Activated CD4-positive, CD25-positive, alpha-beta regulatory T cell treated with anti-CD3 and anti-CD28 coated beads, Interleukin-2, amount 50 U/mL, for 24 hours (primary cell): ENCODE results near the gene GPR151.
"Not testable (repeated sequence)": the region's sequence is repeated elsewhere in the genome, so short reads cannot be mapped to it uniquely, and the experiment has no call there.

ENCODE experiments used
- ATAC-seq, 2 donors: fragments of 150-1000 bp; cut with Tn5 transposase; one replicate each; pipeline ENCODE4 v1.10.0; 2021; ENCODE audit warnings: mild to moderate bottlenecking in 1 of 2, moderate library complexity in 1 of 2

Gene GPR151

GRCh38 chr5:146516151-146516475 lies at the start of gene GPR151:
Gene GPR151 (minus strand): TSS chr5:146516190. CDS start chr5:146516113, 77 bp downstream.
- ATAC-seq, result no peak

DNA sequence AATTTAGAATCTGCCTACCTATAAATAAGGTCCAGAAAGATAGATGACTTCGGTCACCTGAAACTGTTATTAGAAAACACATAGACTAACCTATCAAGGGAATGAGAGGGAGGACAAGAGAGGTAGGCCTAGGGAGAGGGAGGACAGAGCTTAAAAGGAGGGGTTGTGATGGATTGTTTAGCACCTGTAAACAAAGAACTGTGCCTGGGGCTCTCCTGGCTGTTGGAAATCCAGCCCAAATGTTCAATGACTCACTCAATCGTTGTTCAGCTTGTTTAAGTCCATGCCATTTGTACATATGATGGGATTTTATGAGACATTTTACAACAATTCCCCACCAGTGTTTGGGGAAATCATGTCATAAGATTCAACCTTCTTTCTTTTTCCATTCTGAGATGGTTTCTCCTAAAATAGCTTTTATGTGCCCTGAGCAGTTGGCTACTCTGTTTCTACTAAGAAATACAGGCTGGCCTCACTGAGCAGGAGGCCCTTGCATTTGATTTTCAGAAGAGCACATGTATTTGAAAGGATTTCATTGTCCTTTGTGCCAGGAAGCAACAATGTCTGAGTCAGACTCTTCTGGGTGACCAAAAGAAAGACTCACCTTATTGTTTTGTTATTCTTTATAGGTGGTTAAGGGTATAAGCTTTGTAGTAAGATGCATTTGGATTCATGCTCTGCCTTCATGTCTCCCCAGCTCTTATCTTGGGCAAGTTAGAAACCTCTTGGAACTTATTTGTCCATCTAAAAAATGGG lies 48.2 kb upstream of the GPR151 start:
- no peak for ATAC-seq

GRCh38 chr5:146562461-146562860 lies 46.5 kb upstream of the GPR151 start:
- no peak for ATAC-seq

GRCh38 chr5:146561711-146562110 lies 45.7 kb upstream of the GPR151 start:
- ATAC-seq, result no peak

DNA sequence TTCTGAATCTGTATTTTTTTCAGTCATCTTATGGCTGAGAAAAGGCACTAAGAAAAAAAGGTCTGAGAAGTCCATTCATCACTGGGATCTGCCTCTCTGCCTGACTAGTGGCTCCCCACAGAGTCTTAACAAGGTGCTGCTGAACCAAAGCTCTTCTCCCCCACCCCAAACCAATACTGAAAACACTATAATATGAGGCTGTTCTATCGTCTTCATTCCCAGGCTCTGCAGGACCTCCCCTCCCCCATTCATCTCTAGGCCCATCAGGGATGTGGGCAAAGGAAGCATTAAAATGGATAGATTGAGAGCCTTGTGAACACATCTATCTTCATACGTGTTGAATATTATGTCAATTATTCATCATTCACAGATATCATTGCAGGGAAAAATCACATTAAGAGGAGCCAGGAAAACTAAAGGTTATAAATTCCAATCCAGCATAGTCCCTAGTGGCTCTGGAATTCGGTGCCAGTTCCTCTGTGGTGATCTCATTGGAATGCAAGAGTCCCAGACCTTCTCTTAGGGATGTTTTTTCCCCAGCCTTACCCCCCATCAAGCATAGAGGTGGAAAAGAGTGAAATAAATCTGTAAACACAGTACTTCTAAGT lies 44.3 kb upstream of the GPR151 start:
- ATAC-seq, result no peak

- not testable (repeated sequence) for ATAC-seq
Observed at GRCh38 chr5:146556884-146557283, 40.9 kb upstream of the GPR151 start.

DNA sequence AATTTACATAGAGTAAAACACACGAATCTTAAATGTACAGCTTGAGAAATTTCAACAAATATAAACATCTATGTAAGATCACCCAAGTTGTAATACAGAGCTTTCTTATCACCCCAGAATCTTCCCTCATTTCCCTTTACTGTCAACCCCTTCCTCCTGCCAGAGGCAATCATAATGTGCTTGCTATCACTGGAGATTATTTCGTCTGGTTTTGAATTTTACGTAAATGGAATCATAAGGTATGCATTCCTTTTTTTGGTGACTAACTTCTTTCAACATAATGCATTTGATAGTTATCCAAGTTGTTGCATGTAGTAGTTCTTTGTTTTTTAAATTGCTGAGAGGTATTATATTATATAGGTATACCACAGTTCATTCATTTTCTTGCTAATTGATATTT lies 37.5 kb upstream of the GPR151 start:
- no peak for ATAC-seq

DNA sequence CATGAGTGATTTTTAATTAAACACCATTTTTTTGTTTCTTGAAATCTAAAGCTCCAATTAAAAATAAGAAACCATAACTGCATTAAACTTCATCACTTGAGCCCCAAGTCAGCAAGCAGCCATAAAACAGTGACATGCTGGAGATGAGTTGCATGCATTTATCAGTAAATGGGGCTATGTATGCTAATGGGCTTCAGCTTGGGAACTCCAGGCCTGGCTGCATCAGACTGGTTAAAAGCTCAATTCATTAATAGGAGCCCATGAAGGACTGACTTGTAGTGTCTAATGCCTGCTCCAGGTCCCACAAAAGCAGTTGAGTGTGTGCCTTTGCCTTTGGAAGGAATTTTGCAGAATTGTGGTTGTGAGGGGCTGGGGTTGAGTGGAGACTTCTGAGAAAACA lies 33.6 kb upstream of the GPR151 start:
- ATAC-seq, result no peak

GRCh38 chr5:146548781-146549449 lies 32.9 kb upstream of the GPR151 start:
- no peak for ATAC-seq

DNA sequence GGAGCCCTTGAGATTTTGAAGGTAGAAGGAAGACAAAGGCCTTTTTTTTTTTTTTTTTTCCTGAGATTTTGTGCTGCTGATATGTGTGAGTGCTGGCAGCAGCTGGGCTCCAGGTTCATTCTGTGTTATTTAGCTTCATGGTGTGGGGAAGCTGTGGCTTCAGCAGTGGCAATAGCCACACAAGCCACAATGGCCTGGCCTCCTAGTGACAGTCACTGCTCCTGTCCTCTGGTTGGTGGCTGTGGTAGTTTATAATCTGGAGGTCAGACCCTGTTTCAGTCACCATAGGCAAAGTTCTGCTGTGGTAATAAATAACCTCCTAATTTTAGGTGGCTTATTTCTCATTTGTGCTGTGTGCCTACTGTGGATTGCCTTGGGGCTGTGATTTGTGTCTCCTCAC lies 28.2 kb upstream of the GPR151 start:
- ATAC-seq, result no peak

GRCh38 chr5:146541958-146542849 lies 26.2 kb upstream of the GPR151 start:
- ATAC-seq, result peak; percentile 67 to 75

DNA sequence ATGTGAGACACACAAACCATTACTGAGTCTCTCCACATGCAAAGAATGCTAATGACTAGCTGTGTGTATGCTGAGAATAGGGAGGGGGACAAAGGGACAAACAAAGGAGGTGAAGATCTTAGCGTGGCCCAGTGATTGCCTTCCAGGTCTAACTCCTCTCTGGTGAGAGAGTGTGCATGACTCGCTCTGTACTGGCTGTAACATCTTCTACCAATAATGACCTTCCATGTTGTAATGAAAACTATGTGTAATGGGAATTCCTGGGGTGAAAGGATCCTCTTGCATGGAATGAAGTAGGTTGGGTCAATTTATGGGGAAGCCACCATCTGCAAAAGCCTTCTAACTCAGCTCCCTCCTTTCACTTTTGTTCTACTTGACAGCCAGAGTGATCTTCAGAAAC lies 24.4 kb upstream of the GPR151 start:
- no peak for ATAC-seq

GRCh38 chr5:146539973-146540372 lies 24.0 kb upstream of the GPR151 start:
- no peak for ATAC-seq

- no peak for ATAC-seq
Observed at GRCh38 chr5:146538432-146538831, 22.4 kb upstream of the GPR151 start.

- no peak for ATAC-seq
Observed at GRCh38 chr5:146533882-146534281, 17.9 kb upstream of the GPR151 start.

GRCh38 chr5:146533260-146533857 lies 17.4 kb upstream of the GPR151 start:
- ATAC-seq, result peak; percentile 69 to 83

DNA sequence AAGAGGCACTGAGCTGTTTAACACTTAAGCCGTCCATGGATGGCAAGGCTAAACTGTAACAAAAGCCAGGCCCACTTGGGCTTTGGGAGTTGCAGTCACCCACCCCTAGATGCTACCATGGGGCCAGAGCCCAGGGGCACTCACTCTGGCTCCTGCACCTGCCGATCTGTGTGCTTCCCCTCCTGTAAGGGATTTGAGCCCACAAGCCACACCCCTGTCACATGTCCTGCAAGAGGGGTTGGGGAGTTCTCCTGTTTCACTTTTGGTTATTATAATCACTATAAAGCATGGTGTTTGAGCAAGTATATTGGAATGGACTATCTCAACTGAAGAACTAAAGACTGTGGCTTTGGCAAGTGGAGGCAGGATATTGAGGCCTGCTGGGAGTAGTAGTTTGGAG lies 14.0 kb upstream of the GPR151 start:
- peak in 1 of 2 donors; percentile 42 for ATAC-seq

GRCh38 chr5:146528236-146528635 lies 12.2 kb upstream of the GPR151 start:
- no peak for ATAC-seq

DNA sequence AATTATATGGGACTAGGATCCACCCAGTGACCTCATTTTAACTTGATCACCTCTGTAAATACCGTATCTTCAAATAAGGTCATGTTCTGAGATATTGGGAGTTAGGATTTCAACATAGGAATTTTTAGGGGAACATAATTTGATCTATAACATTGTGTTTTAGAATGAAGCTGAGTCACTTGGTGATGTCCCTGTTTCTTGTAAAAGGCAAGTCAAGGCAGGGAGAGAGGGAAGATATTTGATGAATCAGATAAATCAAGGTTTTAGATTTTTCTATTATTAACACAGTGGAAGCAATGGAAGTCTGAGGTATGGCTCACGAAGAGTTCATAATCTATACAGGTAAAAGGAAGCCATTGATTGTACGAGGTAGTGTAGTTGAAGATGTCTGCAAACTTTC lies 11.8 kb upstream of the GPR151 start:
- no peak for ATAC-seq

GRCh38 chr5:146523698-146524097 lies 7.7 kb upstream of the GPR151 start:
- no peak for ATAC-seq

DNA sequence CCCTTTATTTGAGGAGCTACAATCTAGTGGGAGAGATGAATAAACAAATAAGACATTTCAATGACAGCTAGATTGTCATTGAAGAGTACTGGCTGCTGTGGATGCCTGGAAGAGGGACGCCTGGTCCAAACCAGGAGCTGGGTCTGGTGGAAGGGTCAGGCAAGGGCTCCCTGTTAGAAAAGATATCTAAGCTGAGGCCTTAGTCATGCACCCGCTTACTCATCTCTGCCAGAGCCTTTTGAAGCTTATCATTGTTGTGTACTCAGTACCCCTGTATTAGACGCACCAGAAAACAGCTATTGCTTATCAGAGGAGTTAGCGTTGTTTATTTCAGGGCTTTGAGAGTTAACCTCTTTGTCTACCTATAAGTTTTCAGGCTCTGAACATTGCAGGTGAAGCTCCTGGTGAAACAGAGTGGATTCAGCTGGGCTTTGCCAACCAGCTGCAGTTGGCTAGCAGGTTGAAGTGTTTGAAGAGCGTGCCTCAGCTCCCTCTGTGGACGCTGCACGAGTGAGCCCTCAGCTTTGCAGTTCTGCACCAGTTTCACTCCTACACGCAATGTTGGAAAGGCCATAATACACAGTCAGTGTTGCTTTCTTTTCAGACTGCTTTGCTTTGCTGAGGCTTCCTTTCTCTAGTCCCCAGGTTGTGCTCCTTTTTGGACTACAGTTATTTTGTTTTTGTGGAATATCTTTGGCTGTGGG lies 5.6 kb upstream of the GPR151 start:
- no peak for ATAC-seq

DNA sequence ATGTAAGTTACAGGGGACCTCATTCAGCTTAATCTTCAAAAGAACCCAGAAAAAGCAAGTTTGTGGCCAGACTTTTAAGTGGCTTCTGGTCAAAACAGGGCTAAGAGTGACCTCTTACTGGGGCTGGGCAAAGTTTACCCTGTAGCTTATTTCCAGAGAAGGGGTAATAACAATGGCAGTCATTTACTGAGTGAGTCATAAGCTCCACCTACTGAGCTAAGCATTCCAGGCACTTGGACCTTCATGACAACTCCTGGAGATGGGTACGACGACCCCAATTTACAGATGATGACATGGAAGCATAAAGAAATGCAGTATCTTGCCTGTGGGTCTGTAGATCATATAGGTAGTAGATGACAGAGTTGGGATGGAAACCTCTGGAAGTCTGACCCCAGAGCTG lies 4.7 kb upstream of the GPR151 start:
- ATAC-seq, result no peak
